Trophoblast cell (in vitro differentiated cells and primary cell): ENCODE results near the gene DMBT1.

Experiments used
- DNase-seq, 2 donors: peaks; one replicate each; pipeline ENCODE4 v3.0.0-alpha.2; 2016
- H2AFZ ChIP-seq: 2 replicates; pipeline ENCODE4 v1.6.1; 2013; ENCODE audit warnings: low read length, moderate library complexity, mild to moderate bottlenecking; ENCODE audit not compliant: insufficient read depth, poor library complexity
- H2AK5ac ChIP-seq: 2 replicates; pipeline ENCODE4 v1.6.1; 2013; ENCODE audit warnings: mild to moderate bottlenecking, low read length
- H2BK120ac ChIP-seq: 2 replicates; pipeline ENCODE4 v1.6.1; 2013; ENCODE audit warnings: low read length, mild to moderate bottlenecking, moderate library complexity; ENCODE audit not compliant: insufficient read depth, poor library complexity
- H2BK12ac ChIP-seq: 2 replicates; pipeline ENCODE4 v1.6.1; 2013; ENCODE audit warnings: mild to moderate bottlenecking, low read length, moderate library complexity
- H2BK5ac ChIP-seq: 2 replicates; pipeline ENCODE4 v1.6.1; 2013; ENCODE audit warnings: low read length, low read depth, moderate library complexity, mild to moderate bottlenecking; ENCODE audit not compliant: poor library complexity
- H3K14ac ChIP-seq: 2 replicates; pipeline ENCODE4 v1.6.1; 2013; ENCODE audit warnings: mild to moderate bottlenecking, low read length
- H3K18ac ChIP-seq: 2 replicates; pipeline ENCODE4 v1.6.1; 2013; ENCODE audit warnings: mild to moderate bottlenecking, low read length
- H3K23ac ChIP-seq: 2 replicates; pipeline ENCODE4 v1.6.1; 2013; ENCODE audit warnings: low read length
- H3K27ac ChIP-seq: 2 replicates; pipeline ENCODE4 v1.5.1; 2013; ENCODE audit warnings: low read depth, mild to moderate bottlenecking, inconsistent platforms, low read length, moderate library complexity
- H3K27me3 ChIP-seq: 2 replicates; pipeline ENCODE4 v1.6.1; 2013; ENCODE audit warnings: inconsistent platforms, mild to moderate bottlenecking, low read length, moderate library complexity; ENCODE audit not compliant: insufficient read depth
- H3K36me3 ChIP-seq, 2 experiments: 1 replicate in 1 of 2; 2 replicates in 1 of 2; pipeline ENCODE4 v1.6.1; 2013; ENCODE audit warnings: low read length in 2 of 2, mild to moderate bottlenecking in 2 of 2, moderate library complexity in 1 of 2; ENCODE audit not compliant: insufficient read depth in 2 of 2, control insufficient read depth in 1 of 2
- H3K4ac ChIP-seq: 2 replicates; pipeline ENCODE4 v1.6.1; 2013; ENCODE audit warnings: low read depth, mild to moderate bottlenecking, low read length, moderate library complexity
- H3K4me1 ChIP-seq, 2 experiments: 1 replicate in 1 of 2; 2 replicates in 1 of 2; pipeline ENCODE4 v1.6.1; 2013; ENCODE audit warnings: low read length in 2 of 2, mild to moderate bottlenecking in 2 of 2, moderate library complexity in 1 of 2; ENCODE audit not compliant: insufficient read depth in 2 of 2, control insufficient read depth in 1 of 2
- H3K4me2 ChIP-seq: 2 replicates; pipeline ENCODE4 v1.6.1; 2013; ENCODE audit warnings: inconsistent platforms, mild to moderate bottlenecking, low read length, moderate library complexity
- H3K4me3 ChIP-seq: 2 replicates; pipeline ENCODE4 v1.5.1; 2013; ENCODE audit warnings: mild to moderate bottlenecking, low read depth, low read length, inconsistent platforms
- H3K79me1 ChIP-seq: one replicate; pipeline ENCODE4 v1.6.1; 2013; ENCODE audit warnings: low read length
- H3K79me2 ChIP-seq: 2 replicates; pipeline ENCODE4 v1.6.1; 2013; ENCODE audit warnings: low read length, mild to moderate bottlenecking; ENCODE audit not compliant: control insufficient read depth, insufficient read depth, poor library complexity
- H3K9ac ChIP-seq: 2 replicates; pipeline ENCODE4 v1.6.1; 2013; ENCODE audit warnings: mild to moderate bottlenecking, low read length
- H3K9me3 ChIP-seq: 2 replicates; pipeline ENCODE4 v1.6.1; 2013; ENCODE audit warnings: low read depth, mild to moderate bottlenecking, control low read depth, inconsistent platforms, low read length; ENCODE audit not compliant: insufficient read depth
- H4K12ac ChIP-seq: 2 replicates; pipeline ENCODE4 v1.6.1; 2013; ENCODE audit warnings: low read depth, mild to moderate bottlenecking, low read length, moderate library complexity
- H4K8ac ChIP-seq: 2 replicates; pipeline ENCODE4 v1.6.1; 2013; ENCODE audit warnings: low read depth, mild to moderate bottlenecking, low read length, moderate library complexity
- H4K91ac ChIP-seq: one replicate; pipeline ENCODE4 v1.6.1; 2013; ENCODE audit warnings: low read depth, mild to moderate bottlenecking, low read length, moderate library complexity
- WGBS: extraction: QIAGEN DNeasy Blood & Tissue Kit; methylation state at CpG from one replicate; pipeline ENCODE4 v1.1.7; 2013; ENCODE audit warnings: missing lambda C conversion rate; ENCODE audit not compliant: insufficient read length, insufficient coverage; ENCODE audit errors: extremely low coverage; 5-methylcytosine and 5-hydroxymethylcytosine counted together

The DMBT1 gene

GRCh38 chr10:122657255-122657654, 96.7 kb downstream of the DMBT1 start:
- no peak overlapping the region for H2BK12ac ChIP-seq
- no peak overlapping the region for H2BK5ac ChIP-seq
- no peak overlapping the region for H2BK120ac ChIP-seq
- H3K23ac ChIP-seq, result no peak overlapping the region
- WGBS, result no CpG with 5 or more reads among the region's 4 CpGs
- H3K27me3 ChIP-seq, result no peaks in the 10 kb centered on the region
- H3K4me2 ChIP-seq, result no peak overlapping the region
- no peak overlapping the region for H4K8ac ChIP-seq
- H3K14ac ChIP-seq, result no peak overlapping the region
- no peak overlapping the region for H3K4ac ChIP-seq
- H3K9me3 ChIP-seq, result peaks cover 3% of the 10 kb centered on the region
- H3K36me3 ChIP-seq, result no peaks in the 10 kb centered on the region
- no peak for DNase-seq
- H4K12ac ChIP-seq, result no peak overlapping the region
- no peak overlapping the region for H4K91ac ChIP-seq
- H2AK5ac ChIP-seq, result no peak overlapping the region
- no peak overlapping the region for H3K9ac ChIP-seq
- H3K4me1 ChIP-seq, result no peaks in the 10 kb centered on the region
- H3K18ac ChIP-seq, result no peak overlapping the region
- H2AFZ ChIP-seq, result no peak overlapping the region
- no peaks in the 10 kb centered on the region for H3K79me2 ChIP-seq
- H3K27ac ChIP-seq, result no peak overlapping the region
- H3K4me3 ChIP-seq, result no peak overlapping the region
- H3K79me1 ChIP-seq, result no peaks in the 10 kb centered on the region

DNA sequence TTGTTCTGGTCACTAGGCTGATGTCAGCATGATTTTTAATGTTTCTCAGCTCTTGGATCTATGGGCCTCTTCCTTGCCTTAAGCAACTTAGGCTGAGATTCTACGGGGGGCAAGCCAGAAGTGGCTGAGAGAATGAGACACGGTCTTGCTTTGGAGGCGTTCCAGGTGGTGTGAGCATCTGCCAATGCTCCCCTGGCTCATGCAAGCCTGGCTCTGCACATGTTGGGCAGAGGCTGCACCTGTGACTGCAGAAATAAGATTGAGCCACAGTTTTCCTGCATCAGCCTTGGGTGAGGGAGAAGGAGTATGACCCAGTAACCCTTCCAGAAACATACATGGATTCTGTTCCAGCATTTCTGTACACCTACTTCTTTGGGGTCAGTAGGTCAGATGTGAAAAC, 97.2 kb downstream of the DMBT1 start:
- Histone ChIP-seq H3K4ac (no peak overlapping the region), H3K79me1 (no peaks in the 10 kb centered on the region), H3K4me3 (no peak overlapping the region), H2BK120ac (no peak overlapping the region), H3K23ac (no peak overlapping the region), H3K4me2 (no peak overlapping the region), H3K79me2 (no peaks in the 10 kb centered on the region), H2BK5ac (no peak overlapping the region), H2BK12ac (no peak overlapping the region), H3K27me3 (no peaks in the 10 kb centered on the region), H4K12ac (no peak overlapping the region), H4K91ac (no peak overlapping the region), H2AFZ (no peak overlapping the region), H3K14ac (no peak overlapping the region), H3K9me3 (peaks cover 3% of the 10 kb centered on the region), H3K4me1 (no peaks in the 10 kb centered on the region), H3K27ac (no peak overlapping the region), H4K8ac (no peak overlapping the region), H3K9ac (no peak overlapping the region), H3K36me3 (no peaks in the 10 kb centered on the region), H2AK5ac (no peak overlapping the region), H3K18ac (no peak overlapping the region)
- no CpG with 5 or more reads among the region's 3 CpGs for WGBS
- DNase-seq, result no peak

- H3K14ac ChIP-seq, result no peak overlapping the region
- no peak overlapping the region for H3K27ac ChIP-seq
- H3K4me1 ChIP-seq, result no peaks in the 10 kb centered on the region
- no peak overlapping the region for H2AFZ ChIP-seq
- no peak overlapping the region for H2AK5ac ChIP-seq
- DNase-seq, result no peak
- no peaks in the 10 kb centered on the region for H3K27me3 ChIP-seq
- H3K79me1 ChIP-seq, result no peaks in the 10 kb centered on the region
- H2BK5ac ChIP-seq, result no peak overlapping the region
- no peak overlapping the region for H3K4me2 ChIP-seq
- H3K18ac ChIP-seq, result no peak overlapping the region
- peaks cover 3% of the 10 kb centered on the region for H3K9me3 ChIP-seq
- no peak overlapping the region for H2BK120ac ChIP-seq
- H4K12ac ChIP-seq, result no peak overlapping the region
- no peak overlapping the region for H3K4ac ChIP-seq
- no peaks in the 10 kb centered on the region for H3K79me2 ChIP-seq
- no peak overlapping the region for H4K8ac ChIP-seq
- H3K23ac ChIP-seq, result no peak overlapping the region
- H3K9ac ChIP-seq, result no peak overlapping the region
- no peak overlapping the region for H4K91ac ChIP-seq
- no CpG with 5 or more reads among the region's 8 CpGs for WGBS
- H2BK12ac ChIP-seq, result no peak overlapping the region
- H3K36me3 ChIP-seq, result no peaks in the 10 kb centered on the region
- H3K4me3 ChIP-seq, result no peak overlapping the region
Measured at GRCh38 chr10:122658356-122659049, 97.9 kb downstream of the DMBT1 start.

- no peak overlapping the region for H4K12ac ChIP-seq
- H2AFZ ChIP-seq, result no peak overlapping the region
- no peak overlapping the region for H2BK5ac ChIP-seq
- H3K9me3 ChIP-seq, result peaks cover 3% of the 10 kb centered on the region
- no peaks in the 10 kb centered on the region for H3K36me3 ChIP-seq
- no peak overlapping the region for H3K4ac ChIP-seq
- no peaks in the 10 kb centered on the region for H3K4me1 ChIP-seq
- no peak overlapping the region for H3K14ac ChIP-seq
- H3K27ac ChIP-seq, result no peak overlapping the region
- no peak overlapping the region for H2AK5ac ChIP-seq
- H3K79me1 ChIP-seq, result no peaks in the 10 kb centered on the region
- no peaks in the 10 kb centered on the region for H3K79me2 ChIP-seq
- WGBS, result no CpG with 5 or more reads among the region's 6 CpGs
- no peak overlapping the region for H4K8ac ChIP-seq
- H3K4me3 ChIP-seq, result no peak overlapping the region
- no peak overlapping the region for H3K9ac ChIP-seq
- H3K4me2 ChIP-seq, result no peak overlapping the region
- no peak overlapping the region for H3K23ac ChIP-seq
- no peak overlapping the region for H2BK120ac ChIP-seq
- H4K91ac ChIP-seq, result no peak overlapping the region
- H3K27me3 ChIP-seq, result no peaks in the 10 kb centered on the region
- no peak overlapping the region for H3K18ac ChIP-seq
- H2BK12ac ChIP-seq, result no peak overlapping the region
- DNase-seq, result no peak
Measured at GRCh38 chr10:122659126-122659525, 98.6 kb downstream of the DMBT1 start.
